ENCODE measurements around the gene ZDHHC11B.
"Not testable (repeated sequence)": the region's sequence is repeated elsewhere in the genome, so short reads cannot be mapped to it uniquely, and the experiment has no call there.

DNA sequence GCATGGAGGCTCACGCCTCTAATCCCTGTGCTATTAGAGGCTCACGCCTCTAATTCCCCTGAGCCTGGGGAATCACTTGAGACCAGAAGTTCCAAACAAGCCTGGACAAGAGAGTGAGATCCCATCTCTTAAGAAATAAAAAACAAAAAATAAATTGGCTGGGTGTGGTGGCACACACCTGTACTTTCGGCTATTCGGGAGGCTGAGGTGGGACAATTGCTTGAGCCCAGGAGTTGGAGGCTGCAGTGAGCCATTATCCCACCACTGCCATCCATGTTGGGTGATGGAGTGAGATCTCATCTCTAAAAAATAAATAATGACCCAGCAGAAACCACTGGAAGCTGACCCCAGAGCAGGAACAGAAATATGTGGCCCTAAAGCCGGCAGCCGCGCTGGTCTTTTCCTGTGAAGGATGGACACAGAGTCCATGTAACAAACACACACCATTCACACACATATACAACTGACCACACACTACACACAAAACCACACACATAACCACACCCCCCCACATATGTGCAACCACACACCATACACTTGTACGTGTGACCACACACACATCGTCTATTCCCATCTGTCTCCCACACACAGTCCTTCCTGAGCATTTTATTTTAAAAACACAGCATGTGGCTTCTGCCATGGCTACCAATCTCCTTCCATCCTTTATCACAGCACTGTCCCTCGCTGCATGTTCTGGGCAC lies 51.6 kb downstream of the ZDHHC11B start:
- not testable (repeated sequence) for TF ChIP-seq EZH2 (IDR thresholded peaks at IDR 0.05; ENCODE audit: insufficient read depth, poor library complexity, severe bottlenecking); EZH2phosphoT487 (IDR thresholded peaks at IDR 0.05; ENCODE audit: insufficient read depth, low read depth)
